ENCODE measurements around the gene SPACDR. TPM values are rescaled to one million over a fixed set of nuclear protein-coding genes. Genes with fewer than 3 reads are reported as not detected.
A peak's percentile ranks its signal among the peaks of the same experiment; 100 is the strongest.

SPACDR gene
- total and polyA plus RNA-seq, 9 of the 15 experiments (the other 6 are each of a cell fraction or from before 2014, with no cell fraction given), result 0.07 to 0.55 (median 0.14) TPM; not detected in 1

DNA sequence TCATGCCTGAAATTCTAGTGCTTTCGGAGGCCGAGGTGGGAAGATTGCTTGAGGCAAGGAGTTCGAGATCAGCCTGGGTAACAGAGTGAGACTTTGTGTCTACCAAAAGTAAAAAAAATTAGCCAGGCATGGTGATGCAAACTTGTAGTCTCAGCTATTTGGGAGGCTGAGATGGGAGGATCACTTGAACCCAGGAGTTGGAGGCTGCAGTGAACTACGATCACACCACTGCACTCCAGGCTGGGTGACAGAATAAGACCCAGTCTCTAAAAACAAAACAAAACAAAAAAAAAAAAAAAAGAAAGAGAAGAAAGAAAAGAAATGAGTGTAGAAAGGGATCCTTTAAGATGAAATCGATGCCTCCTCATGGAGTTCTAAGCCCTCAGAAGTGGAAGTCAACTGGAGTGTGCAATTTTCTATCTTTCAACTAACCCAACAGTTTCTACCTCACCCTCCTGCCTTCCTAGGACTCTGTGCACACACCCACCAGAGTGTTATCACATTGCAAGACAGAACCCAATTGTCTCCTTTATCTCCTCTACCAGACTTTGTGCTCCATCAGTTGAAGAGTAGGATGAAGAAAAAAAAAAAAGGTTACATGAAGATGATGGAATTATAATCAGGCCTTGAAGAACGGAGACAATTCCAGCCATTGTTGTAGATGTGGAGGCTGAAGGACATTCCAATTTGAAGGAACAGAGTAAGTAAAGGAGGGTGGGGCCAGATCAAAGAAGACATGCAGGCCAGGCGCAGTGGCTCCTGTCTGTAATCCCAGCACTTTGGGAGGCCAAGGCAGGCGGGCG is 46.6 kb upstream of the SPACDR start (continued):
- TF ChIP-seq, protein P1, sequence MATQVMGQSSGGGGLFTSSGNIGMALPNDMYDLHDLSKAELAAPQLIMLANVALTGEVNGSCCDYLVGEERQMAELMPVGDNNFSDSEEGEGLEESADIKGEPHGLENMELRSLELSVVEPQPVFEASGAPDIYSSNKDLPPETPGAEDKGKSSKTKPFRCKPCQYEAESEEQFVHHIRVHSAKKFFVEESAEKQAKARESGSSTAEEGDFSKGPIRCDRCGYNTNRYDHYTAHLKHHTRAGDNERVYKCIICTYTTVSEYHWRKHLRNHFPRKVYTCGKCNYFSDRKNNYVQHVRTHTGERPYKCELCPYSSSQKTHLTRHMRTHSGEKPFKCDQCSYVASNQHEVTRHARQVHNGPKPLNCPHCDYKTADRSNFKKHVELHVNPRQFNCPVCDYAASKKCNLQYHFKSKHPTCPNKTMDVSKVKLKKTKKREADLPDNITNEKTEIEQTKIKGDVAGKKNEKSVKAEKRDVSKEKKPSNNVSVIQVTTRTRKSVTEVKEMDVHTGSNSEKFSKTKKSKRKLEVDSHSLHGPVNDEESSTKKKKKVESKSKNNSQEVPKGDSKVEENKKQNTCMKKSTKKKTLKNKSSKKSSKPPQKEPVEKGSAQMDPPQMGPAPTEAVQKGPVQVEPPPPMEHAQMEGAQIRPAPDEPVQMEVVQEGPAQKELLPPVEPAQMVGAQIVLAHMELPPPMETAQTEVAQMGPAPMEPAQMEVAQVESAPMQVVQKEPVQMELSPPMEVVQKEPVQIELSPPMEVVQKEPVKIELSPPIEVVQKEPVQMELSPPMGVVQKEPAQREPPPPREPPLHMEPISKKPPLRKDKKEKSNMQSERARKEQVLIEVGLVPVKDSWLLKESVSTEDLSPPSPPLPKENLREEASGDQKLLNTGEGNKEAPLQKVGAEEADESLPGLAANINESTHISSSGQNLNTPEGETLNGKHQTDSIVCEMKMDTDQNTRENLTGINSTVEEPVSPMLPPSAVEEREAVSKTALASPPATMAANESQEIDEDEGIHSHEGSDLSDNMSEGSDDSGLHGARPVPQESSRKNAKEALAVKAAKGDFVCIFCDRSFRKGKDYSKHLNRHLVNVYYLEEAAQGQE (IDR thresholded peaks at IDR 0.05; ENCODE audit: borderline replicate concordance), result no peak
- TF ChIP-seq, protein P1 (CRISPR knock-in tag; IDR thresholded peaks at IDR 0.05; ENCODE audit: low read depth), result no peak
- no peak for TF ChIP-seq ETV6 (IDR thresholded peaks at IDR 0.05; ENCODE audit: borderline replicate concordance in 1 of 2, low read depth in 2 of 2, low read length in 1 of 2)
- no peak for TF ChIP-seq ETV6 (CRISPR knock-in tag; IDR thresholded peaks at IDR 0.05; ENCODE audit: borderline replicate concordance)
- TF ChIP-seq GATA2 (CRISPR knock-in tag; IDR thresholded peaks at IDR 0.05), result peak; percentile 91
- TF ChIP-seq NFE2L1 (tag; IDR thresholded peaks at IDR 0.05; ENCODE audit: borderline replicate concordance, low read depth), result no peak
- TF ChIP-seq ELF2 (CRISPR knock-in tag; IDR thresholded peaks at IDR 0.05), result no peak
- no peak for TF ChIP-seq BACH1 (tag; IDR thresholded peaks at IDR 0.05)
- no peak for TF ChIP-seq RERE (CRISPR knock-in tag; IDR thresholded peaks at IDR 0.05; ENCODE audit: borderline replicate concordance)
- TF ChIP-seq ZBTB49 (CRISPR knock-in tag; IDR thresholded peaks at IDR 0.05; ENCODE audit: borderline replicate concordance), result no peak
- TF ChIP-seq ZNF24 (IDR thresholded peaks at IDR 0.05), result no peak

Measured in K562 (cell line).